Stimulated activated CD4-positive, alpha-beta T cell treated with anti-CD3 and anti-CD28 coated beads, Interleukin-15, amount 100 ng/mL, for 1 hour (primary cell): ENCODE results near the gene TRAF4.

Source experiments
- DNase-seq, 2 donors: peaks; one replicate each; pipeline ENCODE4 v3.0.0-alpha.2; 2020; ENCODE audit warnings: low read depth in 1 of 2, low spot score in 1 of 2

Gene TRAF4

GRCh38 chr17:28743243-28744103 lies at the start of gene TRAF4:
TRAF4 (plus strand) TSS chr17:28744011; CDS start chr17:28744113, 102 bp downstream.
- DNase-seq: peak; percentile 59 to 74

GRCh38 chr17:28698253-28698941 lies 45.4 kb upstream of the TRAF4 start:
- DNase-seq: no peak

GRCh38 chr17:28700278-28700677 lies 43.5 kb upstream of the TRAF4 start:
- DNase-seq: no peak

GRCh38 chr17:28700830-28701492 lies 42.9 kb upstream of the TRAF4 start:
- DNase-seq: no peak

- DNase-seq: no peak
These were observed 41.6 kb upstream of the TRAF4 start for GRCh38 chr17:28702026-28702751.

GRCh38 chr17:28702752-28703150 lies 41.1 kb upstream of the TRAF4 start:
- DNase-seq: no peak

GRCh38 chr17:28703552-28704218 lies 40.1 kb upstream of the TRAF4 start:
- no peak for DNase-seq

GRCh38 chr17:28704219-28704858 lies 39.5 kb upstream of the TRAF4 start:
- DNase-seq: no peak

GRCh38 chr17:28705074-28705659 lies 38.6 kb upstream of the TRAF4 start:
- no peak for DNase-seq

- no peak for DNase-seq
These were observed 38.0 kb upstream of the TRAF4 start for GRCh38 chr17:28705728-28706334.

GRCh38 chr17:28706471-28707338 lies 37.1 kb upstream of the TRAF4 start:
- no peak for DNase-seq

GRCh38 chr17:28707339-28707720 lies 36.5 kb upstream of the TRAF4 start:
- DNase-seq: no peak

- DNase-seq: peak; percentile 86 to 91
These were observed 32.7 kb upstream of the TRAF4 start for GRCh38 chr17:28710861-28711722.

- no peak for DNase-seq
These were observed 32.1 kb upstream of the TRAF4 start, which contains the start of gene PROCA1 for GRCh38 chr17:28711723-28712031. PROCA1 (minus strand) TSS chr17:28711888; CDS start chr17:28711660, 228 bp downstream.

- DNase-seq: peak; percentile 37 to 48
These were observed 31.6 kb upstream of the TRAF4 start for GRCh38 chr17:28712032-28712704.

GRCh38 chr17:28712705-28713415 lies 31.0 kb upstream of the TRAF4 start:
- no peak for DNase-seq
